Measurements from ENCODE around the gene IFNAR1. TPM values are rescaled to one million over a fixed set of nuclear protein-coding genes. Genes with fewer than 3 reads are reported as not detected.
A peak's percentile ranks its signal among the peaks of the same experiment; 100 is the strongest.

IFNAR1 gene
- total and polyA plus RNA-seq, 2 of the 8 experiments (the other 6 are each of a cell fraction or from before 2014, with no cell fraction given), result 3.1 to 17.1 TPM

GRCh38 chr21:33370305-33370704 lies 45.5 kb downstream of the IFNAR1 start:
- Histone ChIP-seq H3K14ac (ENCODE audit: insufficient read length) (no peak overlapping the region), H3K23me2 (ENCODE audit: low read depth, low read length) (no peaks in the 10 kb centered on the region), H2BK5ac (ENCODE audit: low read depth, low read length) (peak overlapping the region; percentile 13; the same call in 1 of the 2 replicates), H2AFZ (ENCODE audit: low read length) (no peak overlapping the region), H3K4me3 (ENCODE audit: extremely low read depth in 1 of 4, insufficient read depth in 2 of 4, low read depth in 3 of 4, low read length in 4 of 4) (no peak overlapping the region), H2BK12ac (ENCODE audit: low read depth, low read length) (peak overlapping the region; percentile 69; the same call in 1 of the 2 replicates), H3K18ac (ENCODE audit: extremely low read depth, low read length) (no peak overlapping the region), H4K91ac (replicated peaks; ENCODE audit: insufficient read length, low read length) (peak overlapping the region; percentile 53), H3K36me3 (ENCODE audit: control insufficient read depth in 2 of 4, insufficient read depth in 4 of 4, low read length in 3 of 4) (no peaks in the 10 kb centered on the region), H4K8ac (ENCODE audit: extremely low read depth, insufficient read depth, low read length) (no peak overlapping the region), H3K9ac (replicated peaks in 1 of 4; ENCODE audit: extremely low read depth in 1 of 4, low read depth in 3 of 4, low read length in 3 of 4) (no peak overlapping the region), H3K27ac (ENCODE audit: low read depth, low read length) (no peak overlapping the region), H4K20me1 (replicated peaks in 1 of 2; ENCODE audit: control insufficient read depth in 1 of 2, insufficient read depth in 2 of 2, low read length in 2 of 2) (no peaks in the 10 kb centered on the region), H2AK5ac (ENCODE audit: low read depth, low read length) (no peak overlapping the region), H3K79me2 (ENCODE audit: control insufficient read depth in 1 of 2, insufficient read depth in 2 of 2, low read length in 2 of 2) (no peaks in the 10 kb centered on the region), H3K56ac (replicated peaks; ENCODE audit: insufficient read length, low read depth, low read length) (no peak overlapping the region), H3K4ac (replicated peaks; ENCODE audit: insufficient read length, low read depth, low read length) (no peak overlapping the region), H2BK15ac (ENCODE audit: low read length) (0 out of 2 replicates have a peak overlapping the region, but pooled peaks have one; percentile 32), H3K4me2 (ENCODE audit: insufficient read depth in 1 of 2, low read depth in 2 of 2, low read length in 2 of 2) (no peak overlapping the region), H3K9me3 (ENCODE audit: insufficient read depth in 2 of 2, low read depth in 1 of 2, low read length in 1 of 2) (peaks cover 7 to 8% of the 10 kb centered on the region in 2 experiments), H2BK120ac (replicated peaks; ENCODE audit: low read depth, low read length) (no peak overlapping the region), H4K5ac (ENCODE audit: insufficient read length, low read depth, low read length) (no peak overlapping the region), H3K23ac (ENCODE audit: insufficient read length) (no peak overlapping the region), H3K79me1 (ENCODE audit: low read depth, low read length) (no peaks in the 10 kb centered on the region), H2BK20ac (ENCODE audit: low read length) (peak overlapping the region; percentile 63), H3K4me1 (replicated peaks in 1 of 4; ENCODE audit: control insufficient read depth in 3 of 4, insufficient read depth in 4 of 4, low read length in 3 of 4) (peaks cover 0 to 12% (median 3%) of the 10 kb centered on the region in 4 experiments; a peak in 4 of 7 replicates), H3K27me3 (replicated peaks in 1 of 4; ENCODE audit: control insufficient read depth in 3 of 4, extremely low read depth in 1 of 4, insufficient read depth in 3 of 4, low read length in 3 of 4) (no peaks in the 10 kb centered on the region)
- 98% methylated on average over 2 of the region's 2 CpGs; no CpG with 5 or more reads in 1 of the 2 experiments for WGBS, 2 experiments (ENCODE audit: extremely low coverage in 1 of 2, insufficient coverage in 1 of 2, insufficient read length in 1 of 2, insufficient replicate concordance in 2 of 2, low coverage in 1 of 2, low lambda C conversion rate in 2 of 2, missing lambda C conversion rate in 1 of 2)
- POLR2A ChIA-PET (ENCODE audit: partially characterized antibody), result interaction anchor here (0.8 to 1.3 kb wide), 2 partner anchors 9 to 92 kb away, joined by 3 to 8 read pairs; no protein-coding TSS in a partner anchor
- CTCF ChIA-PET (ENCODE audit: partially characterized antibody), result interaction anchor here (1.4 to 4.8 kb wide), 6 partner anchors 9 to 75 kb away, joined by 3 to 17 read pairs (median 5); no protein-coding TSS in a partner anchor
- no peak for DNase-seq (ENCODE audit: low read depth in 1 of 2, low spot score in 2 of 2)
- FAIRE-seq, result no peak
